Inferior parietal cortex (tissue), 1 donor: ENCODE data around the gene HNRNPA2B1.
"Not testable (repeated sequence)": the region's sequence is repeated elsewhere in the genome, so short reads cannot be mapped to it uniquely, and the experiment has no call there.

ENCODE experiments used
- DNase-seq: peaks from one replicate; pipeline ENCODE4 v3.0.0-alpha.2; 2016; ENCODE audit errors: extremely low spot score

HNRNPA2B1 gene

DNA sequence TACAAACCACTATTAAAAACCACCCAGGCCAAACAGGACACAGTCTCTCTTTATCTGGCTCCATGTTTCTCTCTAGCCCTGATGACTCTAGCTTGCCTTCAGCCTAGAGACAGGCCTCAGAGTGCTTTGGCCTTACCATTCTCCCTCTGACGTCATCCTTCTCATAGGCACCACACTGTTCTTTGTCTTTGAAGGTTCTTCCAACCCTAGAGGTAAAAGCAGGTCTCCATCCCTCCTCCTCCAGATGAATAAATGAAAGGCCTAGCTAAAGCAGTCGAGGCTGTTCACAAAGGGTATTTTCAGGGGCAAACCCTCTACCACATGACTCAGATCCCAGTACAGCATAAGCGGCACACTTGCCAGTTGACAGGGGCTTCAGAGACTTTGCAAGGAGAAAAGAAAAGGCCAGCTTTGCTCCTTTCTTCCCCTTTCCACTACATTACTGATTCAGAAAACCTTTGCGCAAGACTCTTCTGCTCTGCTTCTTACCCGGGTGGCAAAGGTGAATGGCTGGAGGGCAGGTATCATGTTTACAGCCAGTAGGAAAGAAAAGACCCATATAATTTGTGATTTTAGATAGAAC is 33.8 kb downstream of the HNRNPA2B1 start:
- no peak for DNase-seq

- no peak for DNase-seq
Observed at GRCh38 chr7:26165950-26166683, 34.4 kb downstream of the HNRNPA2B1 start.

GRCh38 chr7:26163804-26164203 is 36.7 kb downstream of the HNRNPA2B1 start:
- not testable (repeated sequence) for DNase-seq

DNA sequence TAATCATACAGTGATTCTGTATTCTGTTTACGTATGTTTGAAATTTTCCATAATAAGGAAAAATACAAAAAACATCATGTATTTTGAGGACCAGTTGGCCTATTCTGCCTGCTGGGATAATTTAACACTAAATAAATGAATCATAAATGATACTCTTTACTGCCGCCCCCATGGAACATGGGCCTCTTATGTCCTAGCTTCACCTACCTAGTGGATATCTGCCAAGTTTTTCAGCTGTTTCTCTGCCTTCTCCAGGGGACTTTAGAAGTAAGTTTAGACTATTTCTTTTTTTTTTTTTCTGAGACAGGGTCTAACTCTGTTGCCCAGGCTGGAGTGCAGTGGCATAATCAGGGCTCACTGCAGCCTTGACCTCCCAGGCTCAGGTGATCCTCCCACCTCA is 38.1 kb downstream of the HNRNPA2B1 start:
- DNase-seq, result no peak

DNA sequence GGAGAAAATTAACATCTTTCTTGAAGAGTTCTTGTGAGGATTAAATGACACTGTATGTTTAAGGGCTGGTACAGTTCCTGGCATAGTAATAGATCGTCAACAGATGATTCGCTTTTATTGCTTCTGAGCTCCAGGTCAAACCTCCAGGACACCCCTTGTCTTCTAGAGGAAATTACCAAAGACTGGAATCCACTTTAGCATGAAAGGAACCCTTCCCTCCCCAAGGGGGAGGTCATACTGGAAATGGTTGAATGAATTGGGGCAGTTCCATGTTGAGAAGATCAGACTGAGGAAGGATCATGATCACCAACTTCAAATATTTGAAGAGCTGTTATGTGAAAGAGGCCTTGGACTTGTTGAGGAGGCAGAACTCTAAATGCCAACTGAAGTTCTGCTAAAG is 39.6 kb downstream of the HNRNPA2B1 start:
- no peak for DNase-seq

GRCh38 chr7:26159243-26159642 is 41.3 kb downstream of the HNRNPA2B1 start:
- no peak for DNase-seq

DNA sequence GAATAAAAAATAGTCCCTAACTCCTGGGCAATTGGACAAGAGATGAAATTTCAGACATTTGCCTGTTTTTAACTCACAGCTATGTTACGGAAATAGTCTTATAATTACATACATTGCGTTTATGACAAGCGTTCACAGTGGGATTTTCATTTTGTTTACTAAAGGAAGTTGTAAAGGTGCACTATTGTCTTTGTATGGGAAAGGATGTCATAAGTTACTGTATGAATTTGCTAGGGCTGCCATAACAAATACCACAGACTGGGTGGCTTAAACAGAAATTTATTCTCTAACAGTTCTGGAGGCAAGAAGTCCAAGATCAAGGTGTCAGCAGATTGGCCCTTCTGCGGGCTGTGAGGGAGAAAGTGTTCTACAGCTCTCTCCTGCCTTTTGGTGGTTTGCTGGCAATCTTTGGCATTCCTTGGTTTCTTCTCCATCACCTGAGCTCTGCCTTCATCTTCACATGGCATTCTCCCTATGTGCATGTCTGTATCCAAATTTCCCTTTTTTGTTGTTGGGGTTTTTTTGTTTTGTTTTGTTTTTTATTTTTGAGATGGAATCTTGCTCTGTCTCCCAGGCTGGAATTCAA is 42.9 kb downstream of the HNRNPA2B1 start:
- no peak for DNase-seq

DNA sequence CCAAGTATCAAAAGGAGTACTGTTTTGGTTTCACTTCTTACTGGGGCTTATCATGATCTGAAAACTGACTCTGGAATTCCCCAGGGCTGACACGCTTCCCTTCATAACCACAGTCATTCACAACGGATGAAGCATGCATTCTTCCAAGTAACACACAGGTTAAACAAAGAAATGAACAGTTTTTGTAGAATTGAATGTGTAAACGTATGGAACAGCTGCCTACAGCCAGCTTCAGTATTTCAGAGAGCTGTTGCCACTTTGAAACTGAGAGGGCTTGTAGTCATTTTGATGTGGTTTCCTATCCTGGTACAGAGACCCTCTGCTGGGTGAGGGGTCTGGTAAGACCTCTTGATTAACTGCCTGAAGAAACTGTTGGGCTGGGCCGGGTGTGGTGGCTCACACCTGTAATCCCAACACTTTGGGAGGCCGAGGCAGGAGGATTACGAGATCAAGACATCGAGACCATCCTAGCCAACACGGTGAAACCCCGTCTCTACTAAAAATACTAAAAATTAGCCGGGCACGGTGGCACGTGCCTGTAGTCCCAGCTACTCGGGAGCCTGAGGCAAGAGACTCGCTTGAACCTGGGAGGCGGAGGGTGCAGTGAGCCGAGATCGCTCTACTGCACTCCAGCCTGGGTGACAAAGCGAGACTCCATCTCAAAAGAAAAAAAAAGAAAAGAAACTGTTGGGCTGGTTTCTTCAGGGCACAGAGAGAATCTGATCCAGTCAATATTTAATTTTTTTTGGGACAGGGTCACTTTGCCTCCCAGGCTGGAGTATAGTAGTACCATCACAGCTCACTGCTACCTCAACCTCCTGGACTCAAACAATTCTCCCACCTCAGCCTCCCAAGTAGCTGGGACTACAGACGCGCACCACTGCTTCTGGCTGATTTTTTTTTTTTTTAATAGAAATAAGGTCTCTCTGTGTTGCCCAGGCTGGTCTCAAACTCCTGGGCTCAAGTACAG is 43.8 kb downstream of the HNRNPA2B1 start:
- DNase-seq, result no peak

GRCh38 chr7:26155531-26156375 is 44.8 kb downstream of the HNRNPA2B1 start:
- DNase-seq, result no peak

DNA sequence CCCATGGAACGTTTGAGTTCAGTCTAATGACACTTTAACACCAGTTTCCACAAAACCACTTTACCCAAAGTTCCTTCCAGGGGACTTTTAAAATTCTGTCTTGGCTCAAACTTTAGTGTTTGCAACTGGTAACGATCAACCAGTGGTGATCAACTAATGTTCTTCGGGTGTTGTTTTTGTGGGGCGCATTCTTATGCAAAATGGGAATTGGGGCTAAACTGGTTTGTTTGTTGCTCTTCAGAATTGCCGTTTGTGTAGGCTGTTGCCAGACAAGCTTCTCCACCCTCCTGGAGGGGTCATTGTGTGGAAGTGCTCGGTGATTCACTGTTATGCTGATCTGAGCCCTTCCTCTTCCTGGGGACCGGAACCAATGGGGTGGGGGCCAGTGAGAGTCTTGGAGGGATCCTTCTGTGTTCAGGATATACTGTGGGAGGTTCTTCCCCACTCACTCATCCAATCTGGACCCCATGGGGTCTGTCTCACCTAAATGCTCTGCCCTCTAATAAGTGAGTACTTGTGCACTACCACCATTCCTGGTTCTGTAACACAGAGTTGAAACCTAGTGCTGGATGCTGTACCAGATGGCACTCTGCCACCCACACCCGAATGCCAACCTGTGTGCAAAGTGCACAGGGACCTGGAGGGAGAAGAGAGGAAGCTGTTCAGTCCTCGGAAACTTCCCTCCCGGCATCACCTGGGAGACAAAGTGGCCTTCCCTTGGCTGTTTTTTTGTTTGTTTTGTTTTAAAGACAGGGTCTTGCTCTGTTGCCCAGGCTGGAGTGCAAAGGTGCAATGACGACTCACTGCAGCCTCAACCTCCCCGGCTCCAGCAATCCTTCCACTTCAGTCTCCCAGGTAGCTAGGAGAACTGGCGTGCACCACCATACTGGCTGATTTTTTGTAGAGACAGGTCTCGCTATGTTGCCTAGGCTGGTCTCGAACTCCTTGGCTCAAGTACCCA is 46.4 kb downstream of the HNRNPA2B1 start:
- DNase-seq, result no peak

DNA sequence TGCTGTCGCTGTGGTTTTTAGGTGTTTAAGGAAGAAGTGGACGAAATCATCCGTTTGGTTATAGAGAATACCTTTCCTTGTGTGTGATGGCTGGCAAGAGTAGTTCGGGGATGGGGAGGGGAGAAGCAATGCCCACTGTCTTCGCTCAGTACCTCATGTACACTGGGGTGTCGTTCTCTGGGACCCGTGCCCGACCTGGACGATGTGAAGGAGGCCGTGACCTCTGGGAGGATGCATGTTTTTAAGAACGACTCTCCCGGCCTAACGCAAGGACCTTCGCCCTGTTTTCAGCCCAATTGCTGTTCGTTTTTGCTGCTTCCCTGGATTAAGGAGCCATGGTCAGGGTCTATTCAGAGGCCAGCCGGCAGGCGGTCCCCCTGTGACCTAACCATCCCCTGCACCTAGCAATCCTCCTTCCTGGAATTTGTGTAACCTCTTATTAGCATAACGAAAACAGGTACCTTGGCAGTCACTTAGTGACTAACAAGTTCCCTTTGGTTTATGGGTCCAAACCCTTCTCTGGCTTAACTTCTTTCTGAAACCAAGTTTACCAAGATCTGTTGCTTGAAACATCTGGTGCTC is 47.2 kb downstream of the HNRNPA2B1 start:
- no peak for DNase-seq

GRCh38 chr7:26152782-26153240 is 47.7 kb downstream of the HNRNPA2B1 start:
- not testable (repeated sequence) for DNase-seq

GRCh38 chr7:26151953-26152781 is 48.4 kb downstream of the HNRNPA2B1 start, which contains the start of gene NFE2L3:
Gene NFE2L3 (plus strand): TSS chr7:26152198. CDS start chr7:26152499, 301 bp downstream.
- peak; percentile 68 for DNase-seq

- DNase-seq, result no peak
Observed at GRCh38 chr7:26151650-26151952, 48.9 kb downstream of the HNRNPA2B1 start.

- DNase-seq, result no peak
Observed at GRCh38 chr7:26151096-26151495, 49.5 kb downstream of the HNRNPA2B1 start.

- DNase-seq, result no peak
Observed at GRCh38 chr7:26149391-26149977, 51.1 kb downstream of the HNRNPA2B1 start.

- DNase-seq, result not testable (repeated sequence)
Observed at GRCh38 chr7:26148307-26148700, 52.2 kb downstream of the HNRNPA2B1 start.

GRCh38 chr7:26147646-26148306 is 52.8 kb downstream of the HNRNPA2B1 start:
- DNase-seq, result not testable (repeated sequence)
